Muscle layer of colon (tissue), 2 donors: ENCODE results near the gene SCAF1.

Source experiments
- H3K27ac ChIP-seq: one replicate; pipeline ENCODE4 v1.7.0; 2013; ENCODE audit warnings: low read depth, mild to moderate bottlenecking, low read length, moderate library complexity
- H3K27me3 ChIP-seq, 2 donors: one replicate each; pipeline ENCODE4 v1.7.0; 2013; ENCODE audit warnings: low read length in 2 of 2, mild to moderate bottlenecking in 2 of 2; ENCODE audit not compliant: insufficient read depth in 2 of 2, control insufficient read depth in 1 of 2
- H3K36me3 ChIP-seq: one replicate; pipeline ENCODE4 v1.7.0; 2013; ENCODE audit warnings: mild to moderate bottlenecking, low read length; ENCODE audit not compliant: insufficient read depth
- H3K4me1 ChIP-seq: one replicate; pipeline ENCODE4 v1.7.0; 2013; ENCODE audit warnings: mild to moderate bottlenecking, low read length; ENCODE audit not compliant: insufficient read depth
- H3K4me3 ChIP-seq, 2 donors: one replicate each; pipeline ENCODE4 v1.7.0; 2013; ENCODE audit warnings: low read length in 2 of 2, low read depth in 1 of 2, mild to moderate bottlenecking in 1 of 2, moderate library complexity in 1 of 2
- H3K9ac ChIP-seq: one replicate; pipeline ENCODE4 v1.7.0; 2013; ENCODE audit warnings: low read length
- H3K9me3 ChIP-seq: one replicate; pipeline ENCODE4 v1.7.0; 2013; ENCODE audit warnings: mild to moderate bottlenecking, low read length
- donor health status: abdominal sarcoma.
- donor health status: Adenocarcinoma of cecum.

SCAF1 gene

GRCh38 chr19:49641688-49642491 is at the start of gene SCAF1:
TSS of gene SCAF1 (plus strand) at chr19:49642209. CDS start at chr19:49645027, 2,818 bp downstream.
- Histone ChIP-seq H3K27ac (peak within 1 kb of the TSS; percentile 100), H3K4me1 (peaks cover 44% of the 10 kb centered on the region), H3K4me3 (peak within 1 kb of the TSS; percentile 81 to 95), H3K9me3 (no peaks in the 10 kb centered on the region), H3K36me3 (peaks cover 27% of the 10 kb centered on the region), H3K27me3 (no peaks in the 10 kb centered on the region), H3K9ac (peak within 1 kb of the TSS; percentile 100)

GRCh38 chr19:49592486-49593232 is 49.4 kb upstream of the SCAF1 start:
- H3K4me3 ChIP-seq = peak overlapping the region; percentile 38 to 84
- H3K36me3 ChIP-seq = peaks cover 10% of the 10 kb centered on the region
- peak overlapping the region; percentile 96 for H3K27ac ChIP-seq
- H3K9ac ChIP-seq = peak overlapping the region; percentile 65
- no peaks in the 10 kb centered on the region for H3K9me3 ChIP-seq
- H3K4me1 ChIP-seq = peaks cover 19% of the 10 kb centered on the region
- H3K27me3 ChIP-seq = no peaks in the 10 kb centered on the region

- peak overlapping the region; percentile 96 for H3K27ac ChIP-seq
- no peaks in the 10 kb centered on the region for H3K9me3 ChIP-seq
- H3K4me1 ChIP-seq = peaks cover 19% of the 10 kb centered on the region
- peak overlapping the region; percentile 38 to 84 for H3K4me3 ChIP-seq
- H3K9ac ChIP-seq = no peak overlapping the region
- peaks cover 13% of the 10 kb centered on the region for H3K36me3 ChIP-seq
- H3K27me3 ChIP-seq = no peaks in the 10 kb centered on the region
These were observed 48.5 kb upstream of the SCAF1 start for GRCh38 chr19:49593233-49594113.

- peaks cover 19% of the 10 kb centered on the region for H3K4me1 ChIP-seq
- no peak overlapping the region for H3K27ac ChIP-seq
These were observed 47.6 kb upstream of the SCAF1 start for GRCh38 chr19:49594157-49594992.

GRCh38 chr19:49594993-49595818 is 46.8 kb upstream of the SCAF1 start:
- Histone ChIP-seq H3K27ac (no peak overlapping the region), H3K4me1 (peaks cover 19% of the 10 kb centered on the region), H3K4me3 (no peak overlapping the region), H3K9ac (no peak overlapping the region), H3K36me3 (peaks cover 30% of the 10 kb centered on the region), H3K27me3 (no peaks in the 10 kb centered on the region), H3K9me3 (no peaks in the 10 kb centered on the region)

More at GRCh38 chr19:49594157-49594992, 47.6 kb upstream of the SCAF1 start:
- Histone ChIP-seq H3K9me3 (no peaks in the 10 kb centered on the region), H3K27me3 (no peaks in the 10 kb centered on the region), H3K4me3 (no peak overlapping the region), H3K9ac (no peak overlapping the region), H3K36me3 (peaks cover 22% of the 10 kb centered on the region)

GRCh38 chr19:49595819-49596404 is 46.1 kb upstream of the SCAF1 start:
- Histone ChIP-seq H3K9me3 (no peaks in the 10 kb centered on the region), H3K4me3 (no peak overlapping the region), H3K4me1 (peaks cover 19% of the 10 kb centered on the region), H3K36me3 (peaks cover 31% of the 10 kb centered on the region), H3K9ac (no peak overlapping the region), H3K27me3 (no peaks in the 10 kb centered on the region), H3K27ac (no peak overlapping the region)

- Histone ChIP-seq H3K4me3 (no peak overlapping the region), H3K27ac (no peak overlapping the region), H3K9me3 (no peaks in the 10 kb centered on the region), H3K9ac (no peak overlapping the region), H3K4me1 (peaks cover 19% of the 10 kb centered on the region), H3K36me3 (peaks cover 35% of the 10 kb centered on the region), H3K27me3 (no peaks in the 10 kb centered on the region)
These were observed 45.6 kb upstream of the SCAF1 start for GRCh38 chr19:49596407-49596806.

- peaks cover 39% of the 10 kb centered on the region for H3K36me3 ChIP-seq
- no peak overlapping the region for H3K27ac ChIP-seq
- H3K9ac ChIP-seq = no peak overlapping the region
- no peaks in the 10 kb centered on the region for H3K9me3 ChIP-seq
- H3K27me3 ChIP-seq = no peaks in the 10 kb centered on the region
- peaks cover 19% of the 10 kb centered on the region for H3K4me1 ChIP-seq
- H3K4me3 ChIP-seq = no peak overlapping the region
These were observed 44.9 kb upstream of the SCAF1 start for GRCh38 chr19:49596954-49597702.

GRCh38 chr19:49597703-49597974 is 44.4 kb upstream of the SCAF1 start:
- peaks cover 44% of the 10 kb centered on the region for H3K36me3 ChIP-seq
- no peak overlapping the region for H3K9ac ChIP-seq
- no peak overlapping the region for H3K27ac ChIP-seq
- H3K4me1 ChIP-seq = peaks cover 14% of the 10 kb centered on the region
- no peak overlapping the region for H3K4me3 ChIP-seq
- no peaks in the 10 kb centered on the region for H3K27me3 ChIP-seq
- no peaks in the 10 kb centered on the region for H3K9me3 ChIP-seq
